ENCODE data around the gene RP9. TPM values are rescaled to one million over a fixed set of nuclear protein-coding genes. Genes with fewer than 3 reads are reported as not detected.

The RP9 gene
- total and polyA plus RNA-seq, 2 of the 13 experiments (the other 11 are each of a cell fraction or from before 2014, with no cell fraction given) = 14.2 to 18.6 TPM

DNA sequence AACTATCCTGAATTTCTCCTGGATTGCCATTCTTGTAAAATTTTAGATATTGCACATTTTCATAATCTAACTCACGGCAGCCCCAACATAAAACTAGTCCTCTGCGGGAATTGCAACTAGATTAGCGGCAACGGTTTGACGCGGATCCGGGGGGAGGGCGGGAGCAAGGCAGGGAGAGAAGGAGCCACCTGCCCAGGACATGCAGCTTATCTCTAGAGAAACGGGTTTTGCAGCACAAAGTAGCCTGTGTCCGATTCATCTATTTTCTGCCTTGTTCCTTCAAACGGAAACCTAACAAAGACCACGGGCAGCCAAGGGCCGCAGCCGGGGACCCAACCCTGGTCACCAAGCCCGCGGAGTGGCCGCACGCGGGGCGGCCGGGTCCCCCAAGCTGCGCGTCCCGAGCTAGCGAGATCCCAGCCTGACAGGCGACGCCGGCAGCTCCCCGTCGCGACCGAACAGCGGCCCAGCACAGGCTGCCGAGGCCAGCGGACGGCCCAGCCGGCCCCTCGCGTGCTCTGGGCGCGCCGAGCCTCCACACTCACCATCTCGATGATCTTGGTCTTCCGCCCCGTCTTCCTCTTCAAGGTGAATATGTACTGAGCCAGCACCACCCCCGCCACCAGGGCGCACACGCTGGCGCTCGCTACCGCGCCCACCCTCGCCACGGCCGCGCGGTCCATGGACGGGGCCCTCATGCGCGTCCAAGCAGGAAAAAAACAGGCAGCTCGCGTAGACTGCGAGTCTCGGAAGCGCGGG lies 47.0 kb downstream of the RP9 start, which contains the start of gene NT5C3A (continued):
- TF ChIP-seq NAIF1 (CRISPR knock-in tag; IDR thresholded peaks at IDR 0.05; ENCODE audit: borderline replicate concordance) (peak; percentile 85; the same call in 1 of the 2 replicates), TMF1 (CRISPR knock-in tag; IDR thresholded peaks at IDR 0.05; ENCODE audit: low read depth) (no peak), ZFP1 (CRISPR knock-in tag; IDR thresholded peaks at IDR 0.05) (no peak), CCDC6 (CRISPR knock-in tag; IDR thresholded peaks at IDR 0.05) (no peak), ZXDC (CRISPR knock-in tag; IDR thresholded peaks at IDR 0.05) (no peak), ZNF570 (CRISPR knock-in tag; IDR thresholded peaks at IDR 0.05; ENCODE audit: borderline replicate concordance) (no peak), CEBPB (IDR thresholded peaks at IDR 0.05; ENCODE audit: borderline replicate concordance, low read depth, low read length) (no peak), NCOA1 (CRISPR knock-in tag; IDR thresholded peaks at IDR 0.05) (no peak), ZNF17 (CRISPR knock-in tag; IDR thresholded peaks at IDR 0.05) (peak; percentile 52; the same call in 1 of the 2 replicates), ZNF10 (CRISPR knock-in tag; IDR thresholded peaks at IDR 0.05; ENCODE audit: borderline replicate concordance, low read depth) (no peak), KLF12 (CRISPR knock-in tag; IDR thresholded peaks at IDR 0.05; ENCODE audit: borderline replicate concordance) (no peak), PBX3 (CRISPR knock-in tag; IDR thresholded peaks at IDR 0.05; ENCODE audit: borderline replicate concordance) (no peak), ZFP62 (CRISPR knock-in tag; IDR thresholded peaks at IDR 0.05) (no peak), CCAR2 (optimal IDR thresholded peaks at IDR 0.05; ENCODE audit: low read depth, low read length) (no peak), SIN3A (IDR thresholded peaks at IDR 0.05; ENCODE audit: borderline replicate concordance, low read depth, low read length) (no peak), CC2D1A (CRISPR knock-in tag; IDR thresholded peaks at IDR 0.05) (no peak), ZNF333 (CRISPR knock-in tag; IDR thresholded peaks at IDR 0.05; ENCODE audit: borderline replicate concordance) (peak; percentile 33; the same call in 1 of the 2 replicates), FOXM1 (CRISPR knock-in tag; IDR thresholded peaks at IDR 0.05) (no peak), CHD4 (IDR thresholded peaks at IDR 0.05; ENCODE audit: borderline replicate concordance, low read length) (no peak), ZNF432 (CRISPR knock-in tag; IDR thresholded peaks at IDR 0.05; ENCODE audit: borderline replicate concordance) (no peak), NFYC (CRISPR knock-in tag; IDR thresholded peaks at IDR 0.05) (no peak)
- TF ChIP-seq, protein P1, sequence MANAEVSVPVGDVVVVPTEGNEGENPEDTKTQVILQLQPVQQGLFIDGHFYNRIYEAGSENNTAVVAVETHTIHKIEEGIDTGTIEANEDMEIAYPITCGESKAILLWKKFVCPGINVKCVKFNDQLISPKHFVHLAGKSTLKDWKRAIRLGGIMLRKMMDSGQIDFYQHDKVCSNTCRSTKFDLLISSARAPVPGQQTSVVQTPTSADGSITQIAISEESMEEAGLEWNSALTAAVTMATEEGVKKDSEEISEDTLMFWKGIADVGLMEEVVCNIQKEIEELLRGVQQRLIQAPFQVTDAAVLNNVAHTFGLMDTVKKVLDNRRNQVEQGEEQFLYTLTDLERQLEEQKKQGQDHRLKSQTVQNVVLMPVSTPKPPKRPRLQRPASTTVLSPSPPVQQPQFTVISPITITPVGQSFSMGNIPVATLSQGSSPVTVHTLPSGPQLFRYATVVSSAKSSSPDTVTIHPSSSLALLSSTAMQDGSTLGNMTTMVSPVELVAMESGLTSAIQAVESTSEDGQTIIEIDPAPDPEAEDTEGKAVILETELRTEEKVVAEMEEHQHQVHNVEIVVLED (CRISPR knock-in tag; IDR thresholded peaks at IDR 0.05; ENCODE audit: borderline replicate concordance) = no peak
- TF ChIP-seq, protein P2, sequence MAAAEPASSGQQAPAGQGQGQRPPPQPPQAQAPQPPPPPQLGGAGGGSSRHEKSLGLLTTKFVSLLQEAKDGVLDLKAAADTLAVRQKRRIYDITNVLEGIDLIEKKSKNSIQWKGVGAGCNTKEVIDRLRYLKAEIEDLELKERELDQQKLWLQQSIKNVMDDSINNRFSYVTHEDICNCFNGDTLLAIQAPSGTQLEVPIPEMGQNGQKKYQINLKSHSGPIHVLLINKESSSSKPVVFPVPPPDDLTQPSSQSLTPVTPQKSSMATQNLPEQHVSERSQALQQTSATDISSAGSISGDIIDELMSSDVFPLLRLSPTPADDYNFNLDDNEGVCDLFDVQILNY (CRISPR knock-in tag; conservative IDR thresholded peaks at IDR 0.05) = 0 out of 2 replicates have a peak, but pooled peaks have one; percentile 52
